Measurements from ENCODE around the gene PLCB2. TPM values are rescaled to one million over a fixed set of nuclear protein-coding genes. Genes with fewer than 3 reads are reported as not detected.

Gene PLCB2
- total and polyA plus RNA-seq, 8 donors, result 3.5 to 12.5 (median 5.5) TPM

- Histone ChIP-seq H3K27me3 (peaks cover 18 to 77% (median 53%) of the 10 kb centered on the region in 3 donors), H3K27ac (no peak overlapping the region), H3K9me3 (no peaks in the 10 kb centered on the region), H3K4me3 (no peak overlapping the region), H3K36me3 (no peaks in the 10 kb centered on the region), H3K4me1 (peaks cover 29 to 55% (median 40%) of the 10 kb centered on the region in 4 donors)
- no peak for DNase-seq
- intact Hi-C loops (cut with DNase I; ENCODE audit: low total_unique reads), result loop anchor here (5.0 kb wide), 1 partner anchor 142 kb away; no protein-coding TSS in a partner anchor
- TF ChIP-seq EP300 (IDR thresholded peaks at IDR 0.05) (no peak), POLR2AphosphoS5 (IDR thresholded peaks at IDR 0.05) (no peak), POLR2A (IDR thresholded peaks at IDR 0.05) (no peak)
- WGBS, 5 donors, result 40 to 62% (median 44%) methylated on average over 30 of the region's 30 CpGs
Measured at GRCh38 chr15:40280260-40281056, 27.3 kb downstream of the PLCB2 start.

- TF ChIP-seq CTCF (IDR thresholded peaks at IDR 0.05) (peak in 6 of 7 experiments; percentile 31 to 99 (median 94)), POLR2A (IDR thresholded peaks at IDR 0.05) (no peak), POLR2AphosphoS5 (IDR thresholded peaks at IDR 0.05) (peak in 1 of 3 donors; percentile 41)
- H3K9me3 ChIP-seq, result no peaks in the 10 kb centered on the region
- peak overlapping the region in 1 of 4 donors; percentile 19 for H3K4me3 ChIP-seq
- H3K27me3 ChIP-seq, result peaks cover 18 to 73% (median 53%) of the 10 kb centered on the region in 3 donors
- H3K36me3 ChIP-seq, result no peaks in the 10 kb centered on the region
- 13 to 17% (median 15%) methylated on average over 22 to 40 of the region's 40 CpGs for WGBS, 5 donors
- H3K4me1 ChIP-seq, result peaks cover 29 to 49% (median 40%) of the 10 kb centered on the region in 4 donors
- DNase-seq, result peak; percentile 80 to 89
- intact Hi-C loops (cut with DNase I; ENCODE audit: low total_unique reads), result loop anchor here (5.0 kb wide), 1 partner anchor 143 kb away; no protein-coding TSS in a partner anchor
- no peak overlapping the region for H3K27ac ChIP-seq
Measured at GRCh38 chr15:40279437-40280141, 28.1 kb downstream of the PLCB2 start.

GRCh38 chr15:40278026-40278425 lies 29.7 kb downstream of the PLCB2 start:
- peaks cover 26 to 39% (median 30%) of the 10 kb centered on the region in 4 donors for H3K4me1 ChIP-seq
- DNase-seq, result no peak
- TF ChIP-seq CTCF (IDR thresholded peaks at IDR 0.05), result no peak
- TF ChIP-seq POLR2A (IDR thresholded peaks at IDR 0.05), result no peak
- TF ChIP-seq POLR2AphosphoS5 (IDR thresholded peaks at IDR 0.05), result no peak
- TF ChIP-seq EP300 (IDR thresholded peaks at IDR 0.05), result no peak
- WGBS, 5 donors, result 58 to 80% (median 61%) methylated on average over 7 to 10 of the region's 10 CpGs
- H3K27me3 ChIP-seq, result peaks cover 18 to 58% (median 42%) of the 10 kb centered on the region in 3 donors
- intact Hi-C loops (cut with DNase I; ENCODE audit: low total_unique reads), result no loop called here
- no peaks in the 10 kb centered on the region for H3K9me3 ChIP-seq
- no peak overlapping the region for H3K27ac ChIP-seq
- no peaks in the 10 kb centered on the region for H3K36me3 ChIP-seq
- no peak overlapping the region for H3K4me3 ChIP-seq

GRCh38 chr15:40277471-40277870 lies 30.3 kb downstream of the PLCB2 start:
- H3K36me3 ChIP-seq, result peaks cover 0 to under 1% (median 0%) of the 10 kb centered on the region in 4 donors
- H3K9me3 ChIP-seq, result no peaks in the 10 kb centered on the region
- 53 to 77% (median 65%) methylated on average over 16 of the region's 16 CpGs for WGBS, 5 donors
- peaks cover 20 to 33% (median 25%) of the 10 kb centered on the region in 4 donors for H3K4me1 ChIP-seq
- no peak for TF ChIP-seq CTCF (IDR thresholded peaks at IDR 0.05)
- TF ChIP-seq EP300 (IDR thresholded peaks at IDR 0.05), result no peak
- TF ChIP-seq POLR2AphosphoS5 (IDR thresholded peaks at IDR 0.05), result no peak
- TF ChIP-seq POLR2A (IDR thresholded peaks at IDR 0.05), result no peak
- peaks cover 18 to 52% (median 36%) of the 10 kb centered on the region in 3 donors for H3K27me3 ChIP-seq
- intact Hi-C loops (cut with DNase I; ENCODE audit: low total_unique reads), result no loop called here
- DNase-seq, result no peak
- H3K4me3 ChIP-seq, result no peak overlapping the region
- H3K27ac ChIP-seq, result no peak overlapping the region
